Endothelial cell (in vitro differentiated cells): ENCODE results near the gene CARHSP1. TPM values are rescaled to one million over a fixed set of nuclear protein-coding genes. Genes with fewer than 3 reads are reported as not detected.

ENCODE experiments used
- DNase-seq: peaks from one replicate; pipeline ENCODE4 v3.0.0; 2021; ENCODE audit warnings: low spot score
- H3K27ac Mint-ChIP-seq: one replicate; pipeline ENCODE4 v1.8.0; 2021; ENCODE audit warnings: mixed read lengths, inconsistent platforms; ENCODE audit not compliant: unreplicated experiment
- H3K27me3 Mint-ChIP-seq: one replicate; pipeline ENCODE4 v1.8.0; 2021; ENCODE audit warnings: mild to moderate bottlenecking, moderate library complexity, mixed read lengths, inconsistent platforms; ENCODE audit not compliant: unreplicated experiment
- H3K36me3 Mint-ChIP-seq: one replicate; pipeline ENCODE4 v1.8.0; 2021; ENCODE audit warnings: mild to moderate bottlenecking, low read depth, mixed read lengths, inconsistent platforms; ENCODE audit not compliant: unreplicated experiment
- H3K4me1 Mint-ChIP-seq: one replicate; pipeline ENCODE4 v1.8.0; 2021; ENCODE audit warnings: mild to moderate bottlenecking, mixed read lengths, inconsistent platforms; ENCODE audit not compliant: unreplicated experiment
- H3K4me3 Mint-ChIP-seq: one replicate; pipeline ENCODE4 v1.8.0; 2021; ENCODE audit warnings: mild to moderate bottlenecking, mixed read lengths, inconsistent platforms; ENCODE audit not compliant: unreplicated experiment
- H3K9me3 Mint-ChIP-seq: one replicate; pipeline ENCODE4 v1.8.0; 2021; ENCODE audit warnings: mixed read lengths, inconsistent platforms; ENCODE audit not compliant: unreplicated experiment
- CTCF ChIP-seq: fragments of 200-600 bp; sonication (generic); IDR thresholded peaks from one replicate; pipeline ENCODE4 v1.5.0; 2021; ENCODE audit warnings: antibody characterized with exemption; ENCODE audit not compliant: unreplicated experiment
- total RNA-seq: library from RNA; stranded (reverse); fragmentation: NEBNext Ultra II Directional; extraction: Animal tissue kit (Norgen Biotek cat#: 25700); gene quantifications from one replicate; pipeline ENCODE4 v1.2.1, GENCODE V29; 2021; ENCODE audit not compliant: unreplicated experiment

The CARHSP1 gene
- total RNA-seq, 1 donor from 2014 or later, result 127 TPM

GRCh38 chr16:8899709-8900317, 31.0 kb upstream of the CARHSP1 start:
- Mint-ChIP-seq H3K36me3 (peaks cover 45% of the 10 kb centered on the region), H3K27me3 (peaks cover 2% of the 10 kb centered on the region), H3K4me3 (no peak overlapping the region), H3K27ac (no peak overlapping the region), H3K4me1 (peaks cover 4% of the 10 kb centered on the region), H3K9me3 (no peaks in the 10 kb centered on the region)
- no peak for DNase-seq
- no peak for TF ChIP-seq CTCF

- Mint-ChIP-seq H3K9me3 (no peaks in the 10 kb centered on the region), H3K36me3 (peaks cover 45% of the 10 kb centered on the region), H3K27me3 (no peaks in the 10 kb centered on the region), H3K27ac (no peak overlapping the region), H3K4me3 (no peak overlapping the region), H3K4me1 (peaks cover 4% of the 10 kb centered on the region)
- no peak for TF ChIP-seq CTCF
- DNase-seq, result no peak
Measured at GRCh38 chr16:8898660-8899318, 30.0 kb upstream of the CARHSP1 start.

- H3K27me3 Mint-ChIP-seq, result peaks cover 6% of the 10 kb centered on the region
Measured at GRCh38 chr16:8894736-8895334, 26.0 kb upstream of the CARHSP1 start.

GRCh38 chr16:8893976-8894690, 25.3 kb upstream of the CARHSP1 start:
- peaks cover 53% of the 10 kb centered on the region for H3K36me3 Mint-ChIP-seq
- no peak for TF ChIP-seq CTCF
- H3K4me1 Mint-ChIP-seq, result peaks cover 5% of the 10 kb centered on the region
- H3K9me3 Mint-ChIP-seq, result no peaks in the 10 kb centered on the region
- peak overlapping the region; percentile 65 for H3K4me3 Mint-ChIP-seq
- DNase-seq, result no peak
- H3K27ac Mint-ChIP-seq, result no peak overlapping the region
- H3K27me3 Mint-ChIP-seq, result peaks cover 6% of the 10 kb centered on the region

More at GRCh38 chr16:8894736-8895334, 26.0 kb upstream of the CARHSP1 start:
- DNase-seq, result no peak
- Mint-ChIP-seq H3K27ac (no peak overlapping the region), H3K4me3 (peak overlapping the region; percentile 65), H3K4me1 (peaks cover 5% of the 10 kb centered on the region), H3K9me3 (no peaks in the 10 kb centered on the region), H3K36me3 (peaks cover 53% of the 10 kb centered on the region)
- no peak for TF ChIP-seq CTCF
